Stimulated activated naive B cell treated with anti-CD40 and anti-IgM and Interleukin-4, amounts not matched to agents 10 μg/mL and 1 μg/mL and 100 μg/mL, for 72 hours (primary cell): Measurements from ENCODE around the gene KDF1.
"Not testable (repeated sequence)": the region's sequence is repeated elsewhere in the genome, so short reads cannot be mapped to it uniquely, and the experiment has no call there.

Source experiments
- ATAC-seq, 2 donors: fragments of 150-1000 bp; cut with Tn5 transposase; replicated peaks; 2 replicates each; pipeline ENCODE4 v1.10.0; 2021; ENCODE audit warnings: moderate library complexity in 1 of 2
- DNase-seq: peaks from one replicate; pipeline ENCODE4 v3.0.0; 2021
- H3K27ac Mint-ChIP-seq: one replicate; pipeline ENCODE4 v1.8.0; 2022; ENCODE audit warnings: mild to moderate bottlenecking, mixed read lengths
- H3K27me3 Mint-ChIP-seq, 2 donors: one replicate each; pipeline ENCODE4 v1.8.0; 2022; ENCODE audit warnings: mixed read lengths in 2 of 2
- H3K36me3 Mint-ChIP-seq, 2 donors: one replicate each; pipeline ENCODE4 v1.8.0; 2022; ENCODE audit warnings: mixed read lengths in 2 of 2, mild to moderate bottlenecking in 1 of 2
- H3K4me1 Mint-ChIP-seq, 2 donors: one replicate each; pipeline ENCODE4 v1.8.0; 2022; ENCODE audit warnings: mixed read lengths in 2 of 2, mild to moderate bottlenecking in 1 of 2
- H3K4me3 Mint-ChIP-seq, 2 donors: one replicate each; pipeline ENCODE4 v1.8.0; 2022; ENCODE audit warnings: mild to moderate bottlenecking in 2 of 2, mixed read lengths in 2 of 2, moderate library complexity in 1 of 2
- H3K9me3 Mint-ChIP-seq, 2 donors: one replicate each; pipeline ENCODE4 v1.8.0; 2022; ENCODE audit warnings: mixed read lengths in 2 of 2, mild to moderate bottlenecking in 1 of 2

Gene KDF1

DNA sequence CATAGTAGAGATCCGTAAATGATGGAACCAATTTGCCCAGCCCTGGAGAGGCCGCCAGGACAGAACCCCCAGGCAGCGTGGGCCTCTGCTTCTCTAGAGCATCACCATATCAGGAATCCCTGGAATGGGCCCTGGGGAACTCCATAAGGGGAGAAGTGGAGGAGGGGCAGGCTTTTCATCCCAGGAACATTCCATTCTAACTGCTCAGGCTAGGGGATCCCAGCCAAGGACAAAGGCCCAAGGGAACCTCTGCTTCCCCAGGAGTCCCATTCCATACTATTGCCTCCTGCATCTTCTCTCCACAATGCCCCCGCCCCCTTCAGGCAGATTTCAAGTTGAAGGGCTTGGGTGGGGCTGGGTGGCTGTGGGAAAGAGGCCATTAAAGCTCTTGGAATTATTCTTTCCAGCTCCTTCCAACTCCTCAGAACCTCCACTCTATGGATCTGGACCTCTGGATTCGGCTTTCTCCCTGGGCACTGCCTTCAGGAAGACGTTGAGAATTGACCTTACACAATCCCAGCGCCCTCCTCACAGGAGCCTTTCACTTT is 39.2 kb upstream of the KDF1 start:
- DNase-seq (no peak), ATAC-seq (no peak)
- Mint-ChIP-seq H3K27me3 (peaks cover 26 to 28% of the 10 kb centered on the region in 2 donors), H3K9me3 (no peaks in the 10 kb centered on the region), H3K4me1 (peaks cover 21 to 35% of the 10 kb centered on the region in 2 donors), H3K36me3 (no peaks in the 10 kb centered on the region), H3K4me3 (no peak overlapping the region), H3K27ac (no peak overlapping the region)

DNA sequence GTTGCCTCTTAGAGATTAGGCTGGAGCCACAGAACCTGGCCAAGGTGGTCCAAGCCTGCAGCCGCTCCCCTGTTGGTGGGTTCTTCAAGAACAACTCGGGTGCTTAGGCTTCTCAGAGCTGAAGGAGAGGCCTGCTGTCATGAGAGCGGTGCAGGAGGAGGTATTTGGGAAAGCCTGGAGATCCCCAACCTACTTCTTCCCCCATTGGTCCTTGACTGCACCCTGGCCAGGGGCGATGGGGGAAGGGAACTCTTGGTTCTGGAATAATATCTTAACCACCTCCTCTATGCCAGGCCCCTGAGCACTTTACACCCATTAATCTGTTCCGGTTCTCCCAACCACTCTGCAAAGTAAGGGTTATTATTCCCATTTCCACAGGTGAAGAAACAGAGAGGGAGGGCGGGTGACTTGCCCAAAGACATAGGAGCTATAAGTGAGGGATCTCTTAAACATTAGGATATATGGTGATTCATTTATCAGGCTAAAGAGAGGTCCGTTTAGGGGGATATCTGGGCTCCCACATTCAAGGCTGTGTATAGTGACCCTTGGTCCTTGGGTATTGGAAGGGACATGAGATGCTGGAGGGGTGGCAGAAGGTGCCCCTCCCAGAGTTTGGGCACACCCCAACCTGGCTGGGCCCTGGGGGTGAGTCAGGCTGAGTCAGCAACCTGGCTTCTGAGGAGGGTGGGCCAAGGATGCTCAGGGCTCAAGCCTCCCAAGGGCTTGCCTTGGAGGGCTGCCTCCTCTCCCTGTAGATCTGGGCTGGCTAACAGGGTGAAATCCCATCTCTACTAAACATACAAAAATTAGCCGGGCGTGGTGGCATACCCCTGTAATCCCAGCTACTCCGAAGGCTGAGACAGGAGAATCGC is 38.4 kb upstream of the KDF1 start:
- Mint-ChIP-seq H3K9me3 (no peaks in the 10 kb centered on the region), H3K27ac (no peak overlapping the region), H3K4me3 (no peak overlapping the region), H3K4me1 (peaks cover 19 to 35% of the 10 kb centered on the region in 2 donors), H3K36me3 (no peaks in the 10 kb centered on the region), H3K27me3 (peaks cover 28% of the 10 kb centered on the region in 2 donors)
- ATAC-seq (no peak), DNase-seq (no peak)

GRCh38 chr1:26996665-26997064 is 36.4 kb upstream of the KDF1 start:
- ATAC-seq (no peak), DNase-seq (no peak)
- H3K4me1 Mint-ChIP-seq, result peaks cover 18 to 31% of the 10 kb centered on the region in 2 donors
- H3K4me3 Mint-ChIP-seq, result no peak overlapping the region
- H3K36me3 Mint-ChIP-seq, result no peaks in the 10 kb centered on the region
- H3K27ac Mint-ChIP-seq, result no peak overlapping the region
- H3K9me3 Mint-ChIP-seq, result no peaks in the 10 kb centered on the region
- peaks cover 36 to 39% of the 10 kb centered on the region in 2 donors for H3K27me3 Mint-ChIP-seq

DNA sequence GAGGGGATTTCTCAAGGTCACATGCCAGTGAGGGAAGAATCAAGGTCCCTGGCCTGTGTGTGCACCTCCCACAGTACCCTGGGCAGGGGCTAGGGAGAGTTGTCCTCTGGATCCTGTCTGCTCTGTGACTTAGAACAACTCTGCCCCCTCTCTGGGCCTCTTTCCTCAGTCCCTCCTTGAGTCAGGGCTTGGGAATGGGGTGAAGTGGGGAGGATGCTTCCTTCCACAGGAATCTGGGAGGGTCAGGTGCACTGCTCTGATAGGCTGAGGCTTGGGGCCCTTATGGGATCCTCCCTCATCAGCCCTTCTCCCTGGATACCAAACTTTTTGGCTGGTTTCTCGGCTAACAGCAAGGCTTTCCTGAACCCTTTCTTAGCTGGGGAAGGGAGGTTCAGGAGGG is 35.8 kb upstream of the KDF1 start:
- no peak overlapping the region for H3K27ac Mint-ChIP-seq
- H3K36me3 Mint-ChIP-seq, result no peaks in the 10 kb centered on the region
- DNase-seq (no peak), ATAC-seq (no peak)
- H3K9me3 Mint-ChIP-seq, result no peaks in the 10 kb centered on the region
- peaks cover 43 to 45% of the 10 kb centered on the region in 2 donors for H3K27me3 Mint-ChIP-seq
- H3K4me3 Mint-ChIP-seq, result no peak overlapping the region
- H3K4me1 Mint-ChIP-seq, result peaks cover 19 to 30% of the 10 kb centered on the region in 2 donors

- peaks cover 15 to 24% of the 10 kb centered on the region in 2 donors for H3K4me1 Mint-ChIP-seq
- H3K36me3 Mint-ChIP-seq, result no peaks in the 10 kb centered on the region
- H3K27me3 Mint-ChIP-seq, result peaks cover 47 to 56% of the 10 kb centered on the region in 2 donors
- ATAC-seq (no peak), DNase-seq (no peak)
- peak overlapping the region; percentile 66 to 71 for H3K4me3 Mint-ChIP-seq
- H3K27ac Mint-ChIP-seq, result no peak overlapping the region
- no peaks in the 10 kb centered on the region for H3K9me3 Mint-ChIP-seq
Observed at GRCh38 chr1:26994787-26995517, 34.7 kb upstream of the KDF1 start.

DNA sequence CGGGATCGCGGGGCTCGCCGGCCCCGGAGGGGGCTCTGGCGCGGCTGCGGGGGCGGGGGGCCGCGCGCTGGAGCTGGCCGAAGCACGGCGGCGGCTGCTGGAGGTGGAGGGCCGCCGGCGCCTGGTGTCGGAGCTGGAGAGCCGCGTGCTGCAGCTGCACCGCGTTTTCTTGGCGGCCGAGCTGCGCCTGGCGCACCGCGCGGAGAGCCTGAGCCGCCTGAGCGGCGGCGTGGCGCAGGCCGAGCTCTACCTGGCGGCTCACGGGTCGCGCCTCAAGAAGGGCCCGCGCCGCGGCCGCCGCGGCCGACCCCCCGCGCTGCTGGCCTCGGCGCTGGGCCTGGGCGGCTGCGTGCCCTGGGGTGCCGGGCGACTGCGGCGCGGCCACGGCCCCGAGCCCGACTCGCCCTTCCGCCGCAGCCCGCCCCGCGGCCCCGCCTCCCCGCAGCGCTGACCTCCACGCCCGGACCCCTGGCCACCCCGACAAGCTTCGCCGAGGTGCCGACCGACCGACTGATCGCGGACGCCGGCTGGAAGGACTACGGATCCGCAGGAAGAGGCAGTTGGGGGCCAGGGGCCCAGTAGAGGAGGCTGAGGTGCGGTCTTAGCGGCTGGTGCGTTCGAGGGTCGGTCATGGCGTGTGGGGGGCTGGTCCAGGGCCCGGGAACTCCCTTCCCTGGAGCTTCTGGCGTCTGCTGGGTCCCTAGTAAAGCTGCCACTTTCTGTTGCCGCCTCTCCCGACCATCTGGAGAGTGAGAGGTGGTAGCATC is 33.9 kb upstream of the KDF1 start:
- Mint-ChIP-seq H3K27ac (no peak overlapping the region), H3K27me3 (peaks cover 51 to 63% of the 10 kb centered on the region in 2 donors), H3K36me3 (no peaks in the 10 kb centered on the region), H3K4me3 (peak overlapping the region; percentile 66 to 81), H3K9me3 (no peaks in the 10 kb centered on the region), H3K4me1 (peaks cover 15 to 24% of the 10 kb centered on the region in 2 donors)
- ATAC-seq (peak; percentile 48 to 52), DNase-seq (no peak)

DNA sequence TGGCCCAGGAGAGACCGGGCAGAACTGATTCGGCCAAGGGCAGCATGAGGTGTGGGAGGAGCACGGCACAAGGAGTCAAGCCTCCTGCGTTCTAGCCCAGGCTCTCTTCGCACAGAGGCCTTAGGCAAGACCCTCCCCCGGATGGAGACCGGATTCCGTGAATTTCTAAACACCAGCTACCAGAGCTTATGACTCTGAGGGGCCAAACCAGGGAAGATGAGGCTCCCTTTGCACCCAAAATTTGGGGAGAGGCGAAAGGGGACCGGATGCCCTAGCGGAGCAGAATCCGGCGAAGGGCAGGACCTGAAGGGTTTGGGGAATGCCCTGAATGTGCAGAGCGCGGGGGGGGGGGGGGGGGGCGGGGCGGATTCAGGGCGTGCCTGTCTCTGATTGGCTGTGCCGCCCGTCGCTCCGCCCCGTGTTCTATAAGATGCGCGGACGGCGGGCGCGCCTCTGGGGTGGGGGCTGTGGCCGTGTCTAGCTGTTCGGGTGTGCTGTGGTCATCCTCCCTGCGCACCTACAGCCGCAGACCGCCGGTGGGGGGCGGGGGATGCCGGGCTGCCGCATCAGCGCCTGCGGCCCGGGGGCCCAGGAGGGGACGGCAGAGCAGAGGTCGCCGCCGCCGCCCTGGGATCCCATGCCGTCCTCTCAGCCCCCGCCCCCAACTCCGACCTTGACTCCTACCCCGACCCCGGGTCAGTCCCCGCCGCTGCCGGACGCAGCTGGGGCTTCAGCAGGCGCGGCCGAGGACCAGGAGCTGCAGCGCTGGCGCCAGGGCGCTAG is 33.2 kb upstream of the KDF1 start, which contains the start of gene TRNP1:
Gene TRNP1, plus strand, starts transcription at position 456 of the 783 bp plus-strand sequence. Its CDS starts 95 bp downstream, at position 551.
- peaks cover 15 to 24% of the 10 kb centered on the region in 2 donors for H3K4me1 Mint-ChIP-seq
- H3K27ac Mint-ChIP-seq, result peak within 1 kb of the TSS; percentile 51
- H3K27me3 Mint-ChIP-seq, result peaks cover 51 to 63% of the 10 kb centered on the region in 2 donors
- ATAC-seq, result peak; percentile 71
- DNase-seq, result peak; percentile 45
- H3K4me3 Mint-ChIP-seq, result peak within 1 kb of the TSS; percentile 80 to 81
- H3K9me3 Mint-ChIP-seq, result no peaks in the 10 kb centered on the region
- no peaks in the 10 kb centered on the region for H3K36me3 Mint-ChIP-seq

DNA sequence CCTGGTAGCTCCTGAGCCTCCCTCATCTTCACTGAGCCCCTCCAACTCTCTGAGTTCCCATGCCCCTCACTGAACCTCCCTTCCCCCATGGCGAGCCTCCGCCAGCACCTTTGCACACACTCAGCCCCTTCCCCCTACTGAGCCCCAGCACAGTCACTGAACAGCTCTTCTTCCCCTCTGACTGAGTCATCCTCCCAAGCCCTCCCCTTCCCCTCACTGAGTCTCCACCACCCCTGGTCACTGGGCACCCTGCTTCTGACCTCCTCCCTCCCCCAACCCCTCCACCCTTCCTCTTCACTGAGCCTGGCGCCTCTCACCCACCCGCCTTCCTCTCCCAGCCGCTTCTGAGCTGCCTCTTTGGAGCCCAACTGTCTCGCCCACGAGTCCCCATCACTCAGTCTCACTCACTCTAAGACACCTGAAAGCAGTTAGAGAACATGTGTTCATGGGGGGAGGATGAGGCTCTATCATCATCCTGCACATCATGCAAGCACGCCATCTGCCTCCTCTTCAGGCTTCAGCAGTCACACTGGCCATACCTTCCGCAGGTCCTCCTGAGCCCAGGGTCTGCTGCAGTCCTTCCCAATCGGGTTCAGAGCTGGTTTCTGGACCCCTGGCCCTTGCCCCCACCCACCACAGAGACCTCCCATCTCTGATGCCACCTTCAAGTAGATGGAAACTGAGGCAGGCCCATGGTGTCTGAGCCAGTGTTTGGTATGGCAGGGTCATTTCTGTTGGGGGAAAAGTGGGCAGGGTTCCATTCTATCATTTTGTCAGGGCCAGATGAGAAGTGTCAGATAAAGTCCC is 31.2 kb upstream of the KDF1 start:
- DNase-seq, result no peak
- peaks cover 9 to 15% of the 10 kb centered on the region in 2 donors for H3K4me1 Mint-ChIP-seq
- no peak for ATAC-seq
- no peaks in the 10 kb centered on the region for H3K36me3 Mint-ChIP-seq
- no peaks in the 10 kb centered on the region for H3K9me3 Mint-ChIP-seq
- no peak overlapping the region for H3K27ac Mint-ChIP-seq
- H3K27me3 Mint-ChIP-seq, result peaks cover 45 to 55% of the 10 kb centered on the region in 2 donors
- H3K4me3 Mint-ChIP-seq, result no peak overlapping the region

GRCh38 chr1:26989403-26990109 is 29.3 kb upstream of the KDF1 start:
- H3K4me3 Mint-ChIP-seq, H3K27ac Mint-ChIP-seq, DNase-seq, H3K9me3 Mint-ChIP-seq, ATAC-seq, H3K36me3 Mint-ChIP-seq: not testable (repeated sequence)
- peaks cover 9 to 15% of the 10 kb centered on the region in 2 donors for H3K4me1 Mint-ChIP-seq
- H3K27me3 Mint-ChIP-seq, result peaks cover 25 to 41% of the 10 kb centered on the region in 2 donors

DNA sequence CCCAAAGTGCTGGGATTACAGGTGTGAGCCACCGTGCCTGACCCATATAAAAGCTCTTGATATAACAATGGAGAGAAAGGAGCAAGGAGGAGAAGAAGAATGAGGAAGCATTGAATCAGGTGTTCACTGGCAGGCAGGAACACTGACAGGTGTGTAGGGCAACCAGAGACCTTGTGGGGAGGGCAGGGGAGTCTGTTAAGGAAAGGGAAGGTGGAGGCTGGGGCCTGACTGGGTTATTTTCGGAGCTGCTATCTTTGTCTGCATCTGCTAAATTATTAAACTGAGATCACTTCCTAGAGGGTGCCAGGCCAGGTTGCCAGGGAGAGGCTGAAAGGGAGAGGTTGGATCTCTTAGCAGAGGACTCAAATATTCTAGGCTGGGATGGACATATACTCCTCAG is 26.4 kb upstream of the KDF1 start:
- peaks cover 22 to 41% of the 10 kb centered on the region in 2 donors for H3K27me3 Mint-ChIP-seq

DNA sequence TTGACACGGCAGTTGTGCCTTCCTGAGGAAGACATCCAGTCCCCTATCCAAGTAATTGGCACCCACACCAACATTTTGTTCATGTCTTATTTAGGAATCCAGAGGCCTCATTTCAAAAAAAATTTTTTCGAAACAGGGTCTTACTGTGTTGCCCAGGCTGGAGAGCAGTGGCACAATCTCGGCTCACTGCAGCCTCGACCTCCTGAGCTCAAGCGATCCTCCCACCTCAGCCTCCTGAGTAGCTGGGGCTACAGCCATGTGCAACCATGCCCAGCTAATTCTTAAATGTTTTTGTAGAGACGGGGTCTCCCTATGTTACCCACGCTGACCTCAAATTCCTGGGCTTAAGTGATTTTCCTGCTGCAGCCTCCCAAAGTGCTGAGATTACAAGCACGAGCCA is 24.0 kb upstream of the KDF1 start:
- Mint-ChIP-seq H3K27me3 (peaks cover 14 to 25% of the 10 kb centered on the region in 2 donors), H3K27ac (no peak overlapping the region)

More for the DNA sequence above, 26.4 kb upstream of the KDF1 start:
- no peaks in the 10 kb centered on the region for H3K36me3 Mint-ChIP-seq
- ATAC-seq (no peak), DNase-seq (no peak)
- no peaks in the 10 kb centered on the region for H3K9me3 Mint-ChIP-seq
- no peak overlapping the region for H3K27ac Mint-ChIP-seq
- peaks cover 4 to 6% of the 10 kb centered on the region in 2 donors for H3K4me1 Mint-ChIP-seq
- no peak overlapping the region for H3K4me3 Mint-ChIP-seq

GRCh38 chr1:26983863-26984262 is 23.6 kb upstream of the KDF1 start:
- no peaks in the 10 kb centered on the region for H3K4me1 Mint-ChIP-seq
- no peaks in the 10 kb centered on the region for H3K9me3 Mint-ChIP-seq
- DNase-seq (no peak), ATAC-seq (no peak)
- peaks cover 0 to 3% of the 10 kb centered on the region in 2 donors for H3K36me3 Mint-ChIP-seq
- no peak overlapping the region for H3K27ac Mint-ChIP-seq
- H3K27me3 Mint-ChIP-seq, result peaks cover 14 to 28% of the 10 kb centered on the region in 2 donors
- H3K4me3 Mint-ChIP-seq, result no peak overlapping the region

More for the DNA sequence above, 24.0 kb upstream of the KDF1 start:
- no peaks in the 10 kb centered on the region for H3K4me1 Mint-ChIP-seq
- no peak overlapping the region for H3K4me3 Mint-ChIP-seq
- ATAC-seq, result no peak
- H3K9me3 Mint-ChIP-seq, result no peaks in the 10 kb centered on the region
- H3K36me3 Mint-ChIP-seq, result peaks cover 0 to 3% of the 10 kb centered on the region in 2 donors
- DNase-seq, result no peak
